GM21423 (cell line): ENCODE measurements around the gene SLC14A1.

Experiments used
- ATAC-seq: cut with Tn5 transposase; IDR thresholded peaks from one replicate; pipeline ENCODE4 v1.9.1; 2021; ENCODE audit warnings: mild to moderate bottlenecking, moderate library complexity; ENCODE audit not compliant: unreplicated experiment

Gene SLC14A1

GRCh38 chr18:45723567-45724355 lies at the start of gene SLC14A1:
Gene SLC14A1 (plus strand): TSS chr18:45724181. CDS start chr18:45730321, 6,140 bp downstream.
- ATAC-seq, result no peak

- no peak for ATAC-seq
These were observed 46.6 kb upstream of the SLC14A1 start for GRCh38 chr18:45677276-45677807.

GRCh38 chr18:45678441-45678840 lies 45.5 kb upstream of the SLC14A1 start:
- ATAC-seq, result no peak

GRCh38 chr18:45678850-45679249 lies 45.1 kb upstream of the SLC14A1 start:
- no peak for ATAC-seq

- ATAC-seq, result no peak
These were observed 43.8 kb upstream of the SLC14A1 start for GRCh38 chr18:45680066-45680690.

- no peak for ATAC-seq
These were observed 41.8 kb upstream of the SLC14A1 start for GRCh38 chr18:45682181-45682580.

- no peak for ATAC-seq
These were observed 39.5 kb upstream of the SLC14A1 start for GRCh38 chr18:45684341-45685115.

- ATAC-seq, result peak; percentile 80
These were observed 36.9 kb upstream of the SLC14A1 start for GRCh38 chr18:45686891-45687611.

GRCh38 chr18:45687621-45688020 lies 36.4 kb upstream of the SLC14A1 start:
- ATAC-seq, result peak; percentile 32

GRCh38 chr18:45688113-45688512 lies 35.9 kb upstream of the SLC14A1 start:
- no peak for ATAC-seq

- ATAC-seq, result no peak
These were observed 35.1 kb upstream of the SLC14A1 start for GRCh38 chr18:45688833-45689232.

- ATAC-seq, result no peak
These were observed 34.6 kb upstream of the SLC14A1 start for GRCh38 chr18:45689396-45689795.

- no peak for ATAC-seq
These were observed 32.8 kb upstream of the SLC14A1 start for GRCh38 chr18:45690975-45691815.

GRCh38 chr18:45691816-45692179 lies 32.2 kb upstream of the SLC14A1 start:
- ATAC-seq, result no peak

GRCh38 chr18:45702708-45703265 lies 21.2 kb upstream of the SLC14A1 start:
- ATAC-seq, result no peak

GRCh38 chr18:45708831-45709230 lies 15.2 kb upstream of the SLC14A1 start:
- ATAC-seq, result no peak

GRCh38 chr18:45712061-45712460 lies 11.9 kb upstream of the SLC14A1 start:
- ATAC-seq, result no peak

GRCh38 chr18:45713239-45713638 lies 10.7 kb upstream of the SLC14A1 start:
- ATAC-seq, result no peak

GRCh38 chr18:45715212-45715780 lies 8.7 kb upstream of the SLC14A1 start:
- no peak for ATAC-seq
